ENCODE measurements around the gene MMP12. TPM values are rescaled to one million over a fixed set of nuclear protein-coding genes. Genes with fewer than 3 reads are reported as not detected.

Gene MMP12
- polyA plus RNA-seq, 10 donors: not detected

Other genes starting within 250 kb of the MMP12 start
- gene MMP20, start 249.7 kb downstream of the MMP12 start, polyA plus RNA-seq (ENCODE audit: insufficient read length in 10 of 10): not detected
- gene MMP27, start 169.2 kb downstream of the MMP12 start, polyA plus RNA-seq (ENCODE audit: insufficient read length in 10 of 10): 1 to 10 TPM in 1 of 10 donors, under 1 TPM in 4, not detected in 5; 0.11 to 1.2 (median 0.24) TPM
- under 1 TPM in 7 of 10 donors, not detected in 3; 0.05 to 0.28 (median 0.15) TPM for gene MMP8, start 150.0 kb downstream of the MMP12 start, polyA plus RNA-seq (ENCODE audit: insufficient read length in 10 of 10)
- under 1 TPM in 1 of 10 donors, not detected in 9; 0.07 TPM for gene MMP10, start 94.4 kb downstream of the MMP12 start, polyA plus RNA-seq (ENCODE audit: insufficient read length in 10 of 10)
- 1 to 10 TPM in 1 of 10 donors, under 1 TPM in 9; 0.15 to 3.7 (median 0.44) TPM for gene MMP1, start 76.8 kb downstream of the MMP12 start, polyA plus RNA-seq (ENCODE audit: insufficient read length in 10 of 10)
- gene MMP3, start 31.4 kb downstream of the MMP12 start, polyA plus RNA-seq (ENCODE audit: insufficient read length in 10 of 10): under 1 TPM in 2 of 10 donors, not detected in 8; 0.16 to 0.42 TPM
- gene MMP13, start 80.8 kb upstream of the MMP12 start, polyA plus RNA-seq (ENCODE audit: insufficient read length in 10 of 10): under 1 TPM in 3 of 10 donors, not detected in 7; 0.08 to 0.11 (median 0.10) TPM
- gene DCUN1D5, start 217.2 kb upstream of the MMP12 start, polyA plus RNA-seq (ENCODE audit: insufficient read length in 10 of 10): 10 to 100 TPM; 30.0 to 40.3 (median 35.1) TPM
- 10 to 100 TPM in 9 of 10 donors, 1 to 10 TPM in 1; 9.5 to 18.5 (median 11.4) TPM for gene DYNC2H1, start 234.4 kb upstream of the MMP12 start, polyA plus RNA-seq (ENCODE audit: insufficient read length in 10 of 10)

Measured in muscle of back (tissue), 10 donors.